Gastrocnemius medialis (tissue), 4 donors: ENCODE data around the gene ALPI.

Experiments used
- POLR2A ChIP-seq, 2 donors: fragments of 450-650 bp; IDR thresholded peaks; one replicate each; pipeline ENCODE4 v1.6.1; 2017; ENCODE audit warnings: antibody characterized with exemption in 2 of 2, mild to moderate bottlenecking in 2 of 2, moderate library complexity in 2 of 2
- TF ChIP-seq, protein P1 (sequence below), 5 experiments: fragments of 450-650 bp in 3 of 5; fragments of 200-600 bp in 2 of 5; sonication (generic) in 2 of 5; IDR thresholded peaks in 4 of 5; conservative IDR thresholded peaks in 1 of 5; 1 replicate in 4 of 5; 2 replicates in 1 of 5; pipeline ENCODE4 v1.5.1; 2016 to 2019; ENCODE audit warnings: antibody characterized with exemption in 5 of 5, mild to moderate bottlenecking in 3 of 5, moderate library complexity in 3 of 5

- TF ChIP-seq, protein P1, sequence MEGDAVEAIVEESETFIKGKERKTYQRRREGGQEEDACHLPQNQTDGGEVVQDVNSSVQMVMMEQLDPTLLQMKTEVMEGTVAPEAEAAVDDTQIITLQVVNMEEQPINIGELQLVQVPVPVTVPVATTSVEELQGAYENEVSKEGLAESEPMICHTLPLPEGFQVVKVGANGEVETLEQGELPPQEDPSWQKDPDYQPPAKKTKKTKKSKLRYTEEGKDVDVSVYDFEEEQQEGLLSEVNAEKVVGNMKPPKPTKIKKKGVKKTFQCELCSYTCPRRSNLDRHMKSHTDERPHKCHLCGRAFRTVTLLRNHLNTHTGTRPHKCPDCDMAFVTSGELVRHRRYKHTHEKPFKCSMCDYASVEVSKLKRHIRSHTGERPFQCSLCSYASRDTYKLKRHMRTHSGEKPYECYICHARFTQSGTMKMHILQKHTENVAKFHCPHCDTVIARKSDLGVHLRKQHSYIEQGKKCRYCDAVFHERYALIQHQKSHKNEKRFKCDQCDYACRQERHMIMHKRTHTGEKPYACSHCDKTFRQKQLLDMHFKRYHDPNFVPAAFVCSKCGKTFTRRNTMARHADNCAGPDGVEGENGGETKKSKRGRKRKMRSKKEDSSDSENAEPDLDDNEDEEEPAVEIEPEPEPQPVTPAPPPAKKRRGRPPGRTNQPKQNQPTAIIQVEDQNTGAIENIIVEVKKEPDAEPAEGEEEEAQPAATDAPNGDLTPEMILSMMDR (IDR thresholded peaks at IDR 0.05 in 4 of 5, conservative IDR thresholded peaks at IDR 0.05 in 1 of 5) = no peak
- no peak for TF ChIP-seq POLR2A (IDR thresholded peaks at IDR 0.05)
Measured at GRCh38 chr2:232466221-232466620, 10.3 kb downstream of the ALPI start.
